ENCODE results near the gene NACC1.

Gene NACC1

DNA sequence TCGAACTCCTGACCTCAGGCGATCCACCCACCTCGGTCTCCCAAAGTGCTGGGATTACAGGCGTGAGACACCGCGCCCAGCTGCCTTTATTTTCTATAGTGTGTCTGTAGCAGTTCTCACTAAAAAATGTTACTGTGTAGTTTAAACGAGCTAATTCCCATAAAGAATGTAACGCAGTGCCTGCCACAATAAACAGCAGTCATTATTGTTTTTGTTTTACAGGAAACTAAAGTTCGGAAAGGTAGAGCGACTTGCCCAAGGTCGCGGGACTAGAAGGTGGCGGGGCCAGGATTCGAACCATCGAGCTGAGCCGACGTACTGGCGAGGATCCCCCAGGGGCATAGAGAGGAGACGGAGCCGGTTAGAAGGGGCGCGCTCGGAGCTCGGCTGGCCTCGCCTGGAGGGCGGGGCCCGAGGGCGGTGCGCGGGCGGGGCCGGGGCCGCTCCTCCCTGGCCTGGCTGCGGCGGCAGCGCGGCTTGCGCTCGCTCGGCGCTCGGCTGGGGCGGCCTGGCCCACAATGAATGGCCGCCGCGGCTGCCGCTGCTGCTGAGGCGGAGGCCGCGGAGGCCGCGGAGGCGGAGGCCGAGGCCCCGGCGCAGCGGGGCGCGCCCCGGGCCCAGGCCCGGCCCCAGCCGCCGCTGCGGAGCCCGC lies at the start of gene NACC1:
NACC1 (plus strand) TSS at position 493 of the 652 bp plus-strand sequence. CDS start 16,944 bp downstream, outside the sequence.
- peaks cover 51% of the 10 kb centered on the region for H3K4me1 ChIP-seq (ENCODE audit: insufficient read depth, low read length)
- peak within 1 kb of the TSS; percentile 83 for H3K27ac ChIP-seq (ENCODE audit: low read length)
- peak within 1 kb of the TSS; percentile 72 to 99 for H3K4me3 ChIP-seq (ENCODE audit: low read depth in 1 of 2, low read length in 2 of 2)
- H2AFZ ChIP-seq (ENCODE audit: low read depth, low read length), result peak within 1 kb of the TSS; percentile 67
- peaks cover 68% of the 10 kb centered on the region for H3K79me2 ChIP-seq (ENCODE audit: insufficient read depth, low read length)
- peaks cover 54% of the 10 kb centered on the region for H3K36me3 ChIP-seq (ENCODE audit: insufficient read depth, low read length)
- H3K9ac ChIP-seq (ENCODE audit: low read depth, low read length), result peak within 1 kb of the TSS; percentile 95
- no peaks in the 10 kb centered on the region for H3K9me3 ChIP-seq (ENCODE audit: insufficient read depth, low read length, severe bottlenecking)
- no peaks in the 10 kb centered on the region for H3K27me3 ChIP-seq (ENCODE audit: insufficient read depth, low read length, poor library complexity)
- TF ChIP-seq CTCF (IDR thresholded peaks at IDR 0.05; ENCODE audit: borderline replicate concordance, extremely low read depth, low read length, poor library complexity, severe bottlenecking) (no peak), EZH2 (IDR thresholded peaks at IDR 0.05; ENCODE audit: borderline replicate concordance, low read depth, low read length, severe bottlenecking) (no peak)
- ATAC-seq (ENCODE audit: insufficient read depth, low read depth) (peak; percentile 83), DNase-seq (peak; percentile 92)
- H3K4me2 ChIP-seq (ENCODE audit: insufficient read depth, low read length), result peak within 1 kb of the TSS; percentile 95
- H4K20me1 ChIP-seq (ENCODE audit: insufficient read depth, low read length), result peaks cover 41% of the 10 kb centered on the region

- ATAC-seq (ENCODE audit: insufficient read depth, low read depth), result no peak
These were observed 48.4 kb upstream of the NACC1 start for GRCh38 chr19:13069415-13070359.

GRCh38 chr19:13070425-13071140 lies 47.5 kb upstream of the NACC1 start:
- Histone ChIP-seq H4K20me1 (ENCODE audit: insufficient read depth, low read length) (peaks cover 2% of the 10 kb centered on the region; the same call in 1 of the 2 replicates), H3K9me3 (ENCODE audit: insufficient read depth, low read length, severe bottlenecking) (no peaks in the 10 kb centered on the region), H3K36me3 (ENCODE audit: insufficient read depth, low read length) (no peaks in the 10 kb centered on the region), H3K27me3 (ENCODE audit: insufficient read depth, low read length, poor library complexity) (no peaks in the 10 kb centered on the region), H3K9ac (ENCODE audit: low read depth, low read length) (no peak overlapping the region), H3K4me2 (ENCODE audit: insufficient read depth, low read length) (no peak overlapping the region), H3K4me3 (ENCODE audit: low read depth in 1 of 2, low read length in 2 of 2) (no peak overlapping the region), H3K79me2 (ENCODE audit: insufficient read depth, low read length) (no peaks in the 10 kb centered on the region), H2AFZ (ENCODE audit: low read depth, low read length) (no peak overlapping the region), H3K4me1 (ENCODE audit: insufficient read depth, low read length) (no peaks in the 10 kb centered on the region), H3K27ac (ENCODE audit: low read length) (no peak overlapping the region)
- no peak for TF ChIP-seq EZH2 (IDR thresholded peaks at IDR 0.05; ENCODE audit: borderline replicate concordance, low read depth, low read length, severe bottlenecking)
- no peak for TF ChIP-seq CTCF (IDR thresholded peaks at IDR 0.05; ENCODE audit: borderline replicate concordance, extremely low read depth, low read length, poor library complexity, severe bottlenecking)
- no peak for DNase-seq
- ATAC-seq (ENCODE audit: insufficient read depth, low read depth), result no peak

More at GRCh38 chr19:13069415-13070359, 48.4 kb upstream of the NACC1 start:
- no peak for DNase-seq
- H3K4me2 ChIP-seq (ENCODE audit: insufficient read depth, low read length), result no peak overlapping the region
- no peaks in the 10 kb centered on the region for H3K4me1 ChIP-seq (ENCODE audit: insufficient read depth, low read length)
- H3K79me2 ChIP-seq (ENCODE audit: insufficient read depth, low read length), result no peaks in the 10 kb centered on the region
- H3K36me3 ChIP-seq (ENCODE audit: insufficient read depth, low read length), result no peaks in the 10 kb centered on the region
- no peak overlapping the region for H3K4me3 ChIP-seq (ENCODE audit: low read depth in 1 of 2, low read length in 2 of 2)
- H4K20me1 ChIP-seq (ENCODE audit: insufficient read depth, low read length), result peaks cover 2% of the 10 kb centered on the region; the same call in 1 of the 2 replicates
- no peak overlapping the region for H2AFZ ChIP-seq (ENCODE audit: low read depth, low read length)
- no peaks in the 10 kb centered on the region for H3K27me3 ChIP-seq (ENCODE audit: insufficient read depth, low read length, poor library complexity)
- H3K27ac ChIP-seq (ENCODE audit: low read length), result no peak overlapping the region
- no peak for TF ChIP-seq EZH2 (IDR thresholded peaks at IDR 0.05; ENCODE audit: borderline replicate concordance, low read depth, low read length, severe bottlenecking)
- no peak for TF ChIP-seq CTCF (IDR thresholded peaks at IDR 0.05; ENCODE audit: borderline replicate concordance, extremely low read depth, low read length, poor library complexity, severe bottlenecking)
- H3K9me3 ChIP-seq (ENCODE audit: insufficient read depth, low read length, severe bottlenecking), result no peaks in the 10 kb centered on the region
- H3K9ac ChIP-seq (ENCODE audit: low read depth, low read length), result no peak overlapping the region

Data from DND-41 (cell line).